Neural crest cell (in vitro differentiated cells): Measurements from ENCODE around the gene NR1H2. TPM values are rescaled to one million over a fixed set of nuclear protein-coding genes. Genes with fewer than 3 reads are reported as not detected.
A peak's percentile ranks its signal among the peaks of the same experiment; 100 is the strongest.

ENCODE experiments used
- DNase-seq: peaks from one replicate; pipeline ENCODE4 v3.0.0; 2021; ENCODE audit warnings: low read depth, mixed read lengths, low spot score
- H3K27ac Mint-ChIP-seq: one replicate; pipeline ENCODE4 v1.8.0; 2021; ENCODE audit warnings: mild to moderate bottlenecking, mixed read lengths; ENCODE audit not compliant: unreplicated experiment
- H3K27me3 Mint-ChIP-seq: 2 replicates; pipeline ENCODE4 v1.8.0; 2021; ENCODE audit warnings: low read depth, mild to moderate bottlenecking, mixed read lengths
- H3K36me3 Mint-ChIP-seq: 2 replicates; pipeline ENCODE4 v1.8.0; 2021; ENCODE audit warnings: low read depth, mild to moderate bottlenecking, mixed read lengths
- H3K4me1 Mint-ChIP-seq: 2 replicates; pipeline ENCODE4 v1.8.0; 2021; ENCODE audit warnings: mixed read lengths
- H3K4me3 Mint-ChIP-seq: one replicate; pipeline ENCODE4 v1.8.0; 2021; ENCODE audit warnings: mild to moderate bottlenecking, mixed read lengths
- H3K9me3 Mint-ChIP-seq: 2 replicates; pipeline ENCODE4 v1.8.0; 2021; ENCODE audit warnings: mixed read lengths
- total RNA-seq: library from RNA; stranded (reverse); gene quantifications from 2 replicates; pipeline ENCODE4 v1.2.1, GENCODE V29; 2021
- TF ChIP-seq, protein P1 (sequence below): fragments of 200-600 bp; sonication (generic); conservative IDR thresholded peaks from 2 replicates; pipeline ENCODE4 v1.5.0; 2021; ENCODE audit warnings: antibody characterized with exemption, mild to moderate bottlenecking

The NR1H2 gene
- total RNA-seq, 1 donor from 2014 or later: 22.8 TPM

- H3K9me3 Mint-ChIP-seq: no peaks in the 10 kb centered on the region
- peaks cover 20% of the 10 kb centered on the region for H3K4me1 Mint-ChIP-seq
- peaks cover 34% of the 10 kb centered on the region for H3K27me3 Mint-ChIP-seq
- peak overlapping the region; percentile 32 for H3K4me3 Mint-ChIP-seq
- H3K36me3 Mint-ChIP-seq: no peaks in the 10 kb centered on the region
- TF ChIP-seq, protein P1, sequence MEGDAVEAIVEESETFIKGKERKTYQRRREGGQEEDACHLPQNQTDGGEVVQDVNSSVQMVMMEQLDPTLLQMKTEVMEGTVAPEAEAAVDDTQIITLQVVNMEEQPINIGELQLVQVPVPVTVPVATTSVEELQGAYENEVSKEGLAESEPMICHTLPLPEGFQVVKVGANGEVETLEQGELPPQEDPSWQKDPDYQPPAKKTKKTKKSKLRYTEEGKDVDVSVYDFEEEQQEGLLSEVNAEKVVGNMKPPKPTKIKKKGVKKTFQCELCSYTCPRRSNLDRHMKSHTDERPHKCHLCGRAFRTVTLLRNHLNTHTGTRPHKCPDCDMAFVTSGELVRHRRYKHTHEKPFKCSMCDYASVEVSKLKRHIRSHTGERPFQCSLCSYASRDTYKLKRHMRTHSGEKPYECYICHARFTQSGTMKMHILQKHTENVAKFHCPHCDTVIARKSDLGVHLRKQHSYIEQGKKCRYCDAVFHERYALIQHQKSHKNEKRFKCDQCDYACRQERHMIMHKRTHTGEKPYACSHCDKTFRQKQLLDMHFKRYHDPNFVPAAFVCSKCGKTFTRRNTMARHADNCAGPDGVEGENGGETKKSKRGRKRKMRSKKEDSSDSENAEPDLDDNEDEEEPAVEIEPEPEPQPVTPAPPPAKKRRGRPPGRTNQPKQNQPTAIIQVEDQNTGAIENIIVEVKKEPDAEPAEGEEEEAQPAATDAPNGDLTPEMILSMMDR: no peak
- no peak for DNase-seq
- no peak overlapping the region for H3K27ac Mint-ChIP-seq
Observed at GRCh38 chr19:50419022-50419579, 42.8 kb downstream of the NR1H2 start.

- no peaks in the 10 kb centered on the region for H3K9me3 Mint-ChIP-seq
- peak overlapping the region; percentile 3 for H3K4me3 Mint-ChIP-seq
- peaks cover 17% of the 10 kb centered on the region for H3K4me1 Mint-ChIP-seq
- DNase-seq: no peak
- no peak overlapping the region for H3K27ac Mint-ChIP-seq
- no peaks in the 10 kb centered on the region for H3K36me3 Mint-ChIP-seq
- peaks cover 34% of the 10 kb centered on the region for H3K27me3 Mint-ChIP-seq
- TF ChIP-seq, protein P1: no peak
Observed at GRCh38 chr19:50419580-50420035, 43.4 kb downstream of the NR1H2 start.

DNA sequence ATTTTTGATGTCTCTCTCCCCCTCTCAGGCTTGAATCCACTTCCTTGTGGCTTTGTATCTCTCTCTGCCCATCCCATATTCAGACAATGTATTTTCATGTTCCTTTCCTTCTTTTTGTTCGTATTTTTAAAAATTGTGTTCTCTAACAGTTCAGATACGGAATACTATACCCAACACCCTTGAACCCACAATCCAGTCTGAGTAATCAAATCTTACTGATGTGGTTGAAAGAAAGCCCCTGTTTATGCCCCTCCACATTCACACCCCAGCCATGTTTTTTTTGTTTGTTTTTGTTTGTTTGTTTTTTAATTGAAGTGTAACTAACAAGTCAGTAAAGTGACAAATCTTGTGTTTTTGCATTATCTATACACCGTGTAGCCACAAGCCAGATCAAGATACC lies 43.9 kb downstream of the NR1H2 start:
- H3K4me3 Mint-ChIP-seq: peak overlapping the region; percentile 9
- no peak overlapping the region for H3K27ac Mint-ChIP-seq
- peaks cover 34% of the 10 kb centered on the region for H3K27me3 Mint-ChIP-seq
- H3K9me3 Mint-ChIP-seq: no peaks in the 10 kb centered on the region
- H3K36me3 Mint-ChIP-seq: no peaks in the 10 kb centered on the region
- H3K4me1 Mint-ChIP-seq: peaks cover 16% of the 10 kb centered on the region
- TF ChIP-seq, protein P1: no peak
- DNase-seq: no peak

GRCh38 chr19:50420808-50421207 lies 44.6 kb downstream of the NR1H2 start:
- Mint-ChIP-seq H3K4me1 (peaks cover 16% of the 10 kb centered on the region), H3K36me3 (no peaks in the 10 kb centered on the region), H3K4me3 (no peak overlapping the region), H3K27me3 (peaks cover 34% of the 10 kb centered on the region), H3K9me3 (no peaks in the 10 kb centered on the region), H3K27ac (no peak overlapping the region)
- TF ChIP-seq, protein P1: no peak
- DNase-seq: no peak

DNA sequence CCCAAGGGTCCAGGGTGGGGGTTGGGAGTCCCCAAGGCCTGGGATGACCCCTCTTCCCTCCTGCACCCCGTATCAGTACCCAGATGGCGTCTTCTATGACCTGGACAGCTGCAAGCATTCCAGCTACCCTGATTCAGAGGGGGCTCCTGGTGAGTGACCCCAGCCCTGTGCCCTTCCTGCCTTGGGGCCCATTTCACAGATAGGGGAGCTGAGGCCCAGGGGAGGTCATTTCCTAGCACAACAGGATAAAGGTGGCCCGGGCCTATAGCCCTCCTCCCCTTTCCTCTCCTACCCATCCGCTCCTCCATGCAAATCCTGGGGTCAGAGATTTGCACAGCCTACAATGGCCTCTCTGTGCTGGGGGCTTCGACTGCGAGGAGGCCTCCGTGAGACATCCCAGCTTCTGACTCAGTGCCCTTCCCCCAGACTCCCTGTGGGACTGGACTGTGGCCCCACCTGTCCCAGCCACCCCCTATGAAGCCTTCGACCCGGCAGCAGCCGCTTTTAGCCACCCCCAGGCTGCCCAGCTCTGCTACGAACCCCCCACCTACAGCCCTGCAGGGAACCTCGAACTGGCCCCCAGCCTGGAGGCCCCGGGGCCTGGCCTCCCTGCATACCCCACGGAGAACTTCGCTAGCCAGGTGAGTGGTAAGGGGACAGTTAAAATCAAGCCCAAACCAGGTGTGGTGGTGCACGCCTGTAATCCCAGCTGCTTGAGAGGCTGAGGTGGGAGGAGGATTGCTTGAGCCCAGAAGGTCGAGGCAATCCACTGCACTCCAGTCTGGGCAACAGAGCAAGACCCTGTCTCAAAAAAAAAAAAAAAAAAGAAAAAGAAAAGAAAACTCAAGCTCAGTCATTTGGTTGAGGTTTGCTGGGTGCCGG lies 46.4 kb downstream of the NR1H2 start:
- TF ChIP-seq, protein P1: no peak
- DNase-seq: no peak
- Mint-ChIP-seq H3K9me3 (no peaks in the 10 kb centered on the region), H3K27me3 (peaks cover 34% of the 10 kb centered on the region), H3K36me3 (no peaks in the 10 kb centered on the region), H3K27ac (no peak overlapping the region), H3K4me3 (no peak overlapping the region), H3K4me1 (peaks cover 16% of the 10 kb centered on the region)
